ENCODE measurements around the gene FITM1. TPM values are rescaled to one million over a fixed set of nuclear protein-coding genes. Genes with fewer than 3 reads are reported as not detected.

Gene FITM1
- total RNA-seq, 1 experiment from 2014 or later, result 0.55 TPM

- H3K79me2 ChIP-seq (ENCODE audit: low read length), result no peaks in the 10 kb centered on the region
- peaks cover 15% of the 10 kb centered on the region for H3K36me3 ChIP-seq (ENCODE audit: low read depth, low read length)
- no peaks in the 10 kb centered on the region for H3F3A ChIP-seq (ENCODE audit: low read length, unreplicated experiment)
- POLR2A ChIA-PET (ENCODE audit: unreplicated experiment), result interaction anchor here (0.5 kb wide), 1 partner anchor 28 kb away, joined by 3 read pairs; the partner anchor contains the start of gene PCK2
- TF ChIP-seq EZH2 (IDR thresholded peaks at IDR 0.05; ENCODE audit: low read length, unreplicated experiment), result no peak
- no peak for TF ChIP-seq EZH2phosphoT487 (IDR thresholded peaks at IDR 0.05; ENCODE audit: borderline replicate concordance, low read length)
- TF ChIP-seq, protein P1, sequence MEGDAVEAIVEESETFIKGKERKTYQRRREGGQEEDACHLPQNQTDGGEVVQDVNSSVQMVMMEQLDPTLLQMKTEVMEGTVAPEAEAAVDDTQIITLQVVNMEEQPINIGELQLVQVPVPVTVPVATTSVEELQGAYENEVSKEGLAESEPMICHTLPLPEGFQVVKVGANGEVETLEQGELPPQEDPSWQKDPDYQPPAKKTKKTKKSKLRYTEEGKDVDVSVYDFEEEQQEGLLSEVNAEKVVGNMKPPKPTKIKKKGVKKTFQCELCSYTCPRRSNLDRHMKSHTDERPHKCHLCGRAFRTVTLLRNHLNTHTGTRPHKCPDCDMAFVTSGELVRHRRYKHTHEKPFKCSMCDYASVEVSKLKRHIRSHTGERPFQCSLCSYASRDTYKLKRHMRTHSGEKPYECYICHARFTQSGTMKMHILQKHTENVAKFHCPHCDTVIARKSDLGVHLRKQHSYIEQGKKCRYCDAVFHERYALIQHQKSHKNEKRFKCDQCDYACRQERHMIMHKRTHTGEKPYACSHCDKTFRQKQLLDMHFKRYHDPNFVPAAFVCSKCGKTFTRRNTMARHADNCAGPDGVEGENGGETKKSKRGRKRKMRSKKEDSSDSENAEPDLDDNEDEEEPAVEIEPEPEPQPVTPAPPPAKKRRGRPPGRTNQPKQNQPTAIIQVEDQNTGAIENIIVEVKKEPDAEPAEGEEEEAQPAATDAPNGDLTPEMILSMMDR (conservative IDR thresholded peaks at IDR 0.05; ENCODE audit: low read depth, low read length), result no peak
- H4K20me1 ChIP-seq (ENCODE audit: low read length), result no peaks in the 10 kb centered on the region
- H3K4me3 ChIP-seq (ENCODE audit: low read length), result no peak overlapping the region
- no peaks in the 10 kb centered on the region for H3K9me2 ChIP-seq (replicated peaks; ENCODE audit: low read length)
- no peak overlapping the region for H3K9ac ChIP-seq (ENCODE audit: low read length)
- no peak overlapping the region for H3K27ac ChIP-seq (ENCODE audit: low read length)
- DNase-seq, result no peak
- H3K9me3 ChIP-seq (ENCODE audit: low read length), result no peaks in the 10 kb centered on the region
- intact Hi-C loops (cut with micrococcal nuclease), result no loop called here
- H2AFZ ChIP-seq (ENCODE audit: low read length), result no peak overlapping the region
- ATAC-seq, result no peak
- H3K4me1 ChIP-seq (ENCODE audit: insufficient read depth, low read length), result no peaks in the 10 kb centered on the region
- CTCF ChIA-PET, result no interaction called here
- H3K4me2 ChIP-seq (ENCODE audit: low read length), result no peak overlapping the region
- no TSS peak for BruUV-seq (replicated peaks)
- H3K27me3 ChIP-seq (ENCODE audit: low read length), result no peaks in the 10 kb centered on the region
Measured at GRCh38 chr14:24122416-24122815, 8.0 kb upstream of the FITM1 start.

DNA sequence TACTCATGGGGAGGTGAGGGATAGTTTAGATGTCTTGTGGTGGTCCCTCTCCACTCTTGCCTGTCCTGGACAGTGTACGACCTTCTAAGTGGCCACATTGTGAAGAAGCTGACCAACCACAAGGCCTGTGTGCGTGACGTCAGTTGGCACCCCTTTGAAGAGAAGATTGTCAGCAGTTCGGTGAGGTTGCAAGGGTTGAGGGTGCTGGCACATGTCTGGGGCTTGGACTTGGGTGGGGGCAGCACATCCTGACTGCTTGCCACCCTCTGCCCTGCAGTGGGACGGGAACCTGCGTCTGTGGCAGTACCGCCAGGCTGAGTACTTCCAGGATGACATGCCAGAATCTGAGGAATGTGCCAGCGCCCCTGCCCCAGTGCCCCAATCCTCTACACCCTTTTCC lies 7.6 kb upstream of the FITM1 start:
- POLR2A ChIA-PET (ENCODE audit: unreplicated experiment), result no interaction called here

More for the DNA sequence above, 7.6 kb upstream of the FITM1 start:
- H3F3A ChIP-seq (ENCODE audit: low read length, unreplicated experiment), result no peaks in the 10 kb centered on the region
- intact Hi-C loops (cut with micrococcal nuclease), result no loop called here
- CTCF ChIA-PET, result no interaction called here
- ATAC-seq (no peak), DNase-seq (no peak)
- H3K4me3 ChIP-seq (ENCODE audit: low read length), result no peak overlapping the region
- no peak overlapping the region for H2AFZ ChIP-seq (ENCODE audit: low read length)
- H3K27ac ChIP-seq (ENCODE audit: low read length), result no peak overlapping the region
- H3K9me2 ChIP-seq (replicated peaks; ENCODE audit: low read length), result no peaks in the 10 kb centered on the region
- no peaks in the 10 kb centered on the region for H3K4me1 ChIP-seq (ENCODE audit: insufficient read depth, low read length)
- H3K27me3 ChIP-seq (ENCODE audit: low read length), result no peaks in the 10 kb centered on the region
- no TSS peak for BruUV-seq (replicated peaks)
- peaks cover 15% of the 10 kb centered on the region for H3K36me3 ChIP-seq (ENCODE audit: low read depth, low read length)
- H3K79me2 ChIP-seq (ENCODE audit: low read length), result no peaks in the 10 kb centered on the region
- no peak overlapping the region for H3K9ac ChIP-seq (ENCODE audit: low read length)
- H3K4me2 ChIP-seq (ENCODE audit: low read length), result no peak overlapping the region
- no peaks in the 10 kb centered on the region for H3K9me3 ChIP-seq (ENCODE audit: low read length)
- no peaks in the 10 kb centered on the region for H4K20me1 ChIP-seq (ENCODE audit: low read length)
- TF ChIP-seq, protein P1 (conservative IDR thresholded peaks at IDR 0.05; ENCODE audit: low read depth, low read length), result no peak
- TF ChIP-seq EZH2phosphoT487 (IDR thresholded peaks at IDR 0.05; ENCODE audit: borderline replicate concordance, low read length) (no peak), EZH2 (IDR thresholded peaks at IDR 0.05; ENCODE audit: low read length, unreplicated experiment) (no peak)

Data from PC-3 (cell line).